GM18907 (cell line): ENCODE measurements around the gene FAM98C.

ENCODE experiments used
- ATAC-seq: cut with Tn5 transposase; IDR thresholded peaks from one replicate; pipeline ENCODE4 v1.9.1; 2021; ENCODE audit warnings: mild to moderate bottlenecking, moderate library complexity; ENCODE audit not compliant: unreplicated experiment

Gene FAM98C

DNA sequence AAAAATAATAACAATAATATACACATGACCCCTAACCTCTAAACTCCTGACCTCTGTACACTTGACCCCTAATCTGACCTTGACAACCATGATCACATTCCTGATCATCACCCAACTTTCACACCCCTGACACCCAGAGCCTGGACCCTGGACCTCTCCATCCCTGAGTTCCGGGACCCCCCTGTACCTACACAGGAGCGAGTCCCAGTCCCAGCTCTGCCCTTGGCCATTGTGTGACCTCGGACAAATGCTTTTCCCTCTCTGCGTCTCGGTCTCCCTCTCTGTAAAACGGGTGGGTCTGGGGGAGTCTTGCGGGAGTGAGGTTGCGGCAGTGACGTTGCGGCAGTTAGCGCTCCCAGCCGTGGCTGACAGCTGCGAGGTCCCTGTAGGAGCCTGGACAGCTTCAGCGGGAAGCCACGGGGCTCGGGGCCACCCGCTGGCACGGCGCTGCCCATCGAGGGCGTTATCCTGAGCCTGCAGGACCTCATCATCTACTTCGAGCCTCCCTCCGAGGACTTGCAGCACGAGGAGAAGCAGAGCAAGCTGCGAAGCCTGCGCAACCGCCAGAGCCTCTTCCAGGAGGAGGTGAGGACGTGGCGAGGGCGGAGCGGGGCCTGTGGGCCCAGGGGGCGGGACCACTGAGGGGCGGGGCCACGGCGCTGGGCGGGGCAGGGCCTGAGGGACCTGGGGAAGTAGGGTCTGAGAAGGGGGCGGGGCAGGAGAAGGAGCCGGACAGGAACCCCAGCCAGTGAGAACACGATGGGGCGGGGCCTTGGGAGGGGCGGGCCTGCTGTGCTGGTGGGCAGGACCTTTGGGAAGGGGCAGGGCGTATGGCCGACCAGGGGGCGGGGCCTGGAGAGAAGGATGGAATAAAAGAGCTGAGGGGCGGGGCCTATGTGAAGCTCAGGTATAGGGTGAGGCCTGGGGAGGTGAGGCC is 49.8 kb downstream of the FAM98C start:
- no peak for ATAC-seq

DNA sequence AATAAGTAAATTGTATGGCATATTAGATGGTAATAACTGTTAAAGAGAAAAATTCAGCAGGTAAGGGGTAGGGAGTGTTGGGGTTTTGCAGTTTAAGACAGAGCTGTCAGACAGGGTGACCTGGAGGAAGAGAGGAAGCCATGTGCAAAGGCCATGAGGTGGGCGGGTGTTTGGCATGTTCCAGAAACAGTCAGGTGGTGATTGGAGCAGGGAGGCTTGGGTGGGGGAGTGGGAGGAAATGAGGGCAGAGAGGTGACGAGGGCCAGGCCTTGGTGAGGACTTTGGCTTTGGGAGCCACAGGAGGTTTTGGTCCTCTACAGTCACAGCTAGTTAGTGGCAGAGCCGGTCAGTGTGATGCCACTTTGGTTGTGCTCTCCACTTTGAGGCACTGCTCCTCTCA is 50.7 kb downstream of the FAM98C start:
- no peak for ATAC-seq

DNA sequence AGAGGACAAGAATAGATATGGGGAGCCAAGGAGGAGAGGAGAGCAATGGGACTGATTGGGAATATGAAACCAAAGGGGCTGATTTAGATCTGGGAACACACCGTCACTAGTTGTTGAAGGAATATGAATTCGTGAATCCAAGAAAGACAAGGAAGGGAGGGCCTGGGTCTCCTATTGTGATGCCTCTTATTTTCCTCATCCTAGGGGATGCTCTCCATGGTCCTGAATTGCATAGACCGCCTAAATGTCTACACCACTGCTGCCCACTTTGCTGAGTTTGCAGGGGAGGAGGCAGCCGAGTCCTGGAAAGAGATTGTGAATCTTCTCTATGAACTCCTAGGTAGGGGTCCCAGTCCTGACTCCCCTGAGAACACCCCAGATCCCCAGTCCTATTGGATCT is 52.1 kb downstream of the FAM98C start:
- ATAC-seq, result no peak

DNA sequence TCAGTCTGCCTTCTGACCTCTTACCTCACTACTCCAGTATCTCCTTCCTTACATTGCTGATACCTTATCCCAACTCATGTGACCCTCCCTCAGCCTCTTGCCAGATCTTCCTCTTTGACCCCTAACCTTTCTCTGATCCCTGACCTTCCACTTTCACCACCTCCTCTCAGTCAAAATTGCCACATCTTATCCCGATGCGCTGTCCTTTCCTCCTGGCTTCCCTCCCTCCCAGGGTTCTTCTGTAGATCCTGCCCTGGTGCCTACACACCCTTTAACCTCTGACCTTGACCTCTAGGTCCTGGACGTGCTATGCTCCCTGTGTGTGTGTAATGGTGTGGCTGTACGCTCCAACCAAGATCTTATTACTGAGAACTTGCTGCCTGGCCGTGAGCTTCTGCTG is 54.3 kb downstream of the FAM98C start:
- no peak for ATAC-seq

DNA sequence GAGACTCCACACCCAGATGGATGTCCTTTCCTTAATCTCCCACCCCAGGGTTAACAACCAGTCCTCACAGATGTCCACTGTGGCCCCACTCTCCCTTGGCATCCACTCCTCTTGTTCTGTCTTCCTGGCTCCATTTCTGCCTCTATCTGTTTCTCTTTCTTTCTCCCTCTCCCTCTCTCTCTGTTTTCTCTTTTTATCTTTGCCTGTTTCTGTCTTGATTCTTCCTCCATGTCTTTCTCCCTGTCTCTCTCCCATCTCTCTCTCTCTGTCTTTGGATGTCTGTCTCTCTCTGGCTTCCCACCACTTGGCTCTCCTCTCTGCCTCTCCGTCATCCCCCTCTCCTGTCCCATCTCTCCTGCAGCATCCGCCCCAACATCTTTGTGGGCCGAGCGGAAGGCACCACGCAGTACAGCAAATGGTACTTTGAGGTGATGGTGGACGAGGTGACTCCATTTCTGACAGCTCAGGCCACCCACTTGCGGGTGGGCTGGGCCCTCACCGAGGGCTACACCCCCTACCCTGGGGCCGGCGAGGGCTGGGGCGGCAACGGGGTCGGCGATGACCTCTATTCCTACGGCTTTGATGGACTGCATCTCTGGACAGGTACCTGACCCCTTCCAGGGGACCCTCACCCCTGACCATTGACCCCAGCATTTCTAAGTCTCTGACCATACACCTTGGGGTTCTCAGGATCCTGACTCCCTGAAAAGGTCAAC is 55.0 kb downstream of the FAM98C start:
- no peak for ATAC-seq
